Activated CD8-positive, alpha-beta memory T cell treated with anti-CD3 and anti-CD28 coated beads for 1 hour (primary cell): Measurements from ENCODE around the gene NFATC1.

ENCODE experiments used
- DNase-seq, 2 donors: peaks; one replicate each; pipeline ENCODE4 v3.0.0-alpha.2; 2020; ENCODE audit warnings: low read depth in 1 of 2; ENCODE audit errors: extremely low read depth in 1 of 2

The NFATC1 gene

GRCh38 chr18:79484661-79485621, 89.2 kb downstream of the NFATC1 start:
- DNase-seq, result no peak

- DNase-seq, result no peak
These were observed 90.1 kb downstream of the NFATC1 start for GRCh38 chr18:79485788-79486355.

- DNase-seq, result no peak
These were observed 90.8 kb downstream of the NFATC1 start for GRCh38 chr18:79486356-79487182.

- no peak for DNase-seq
These were observed 91.6 kb downstream of the NFATC1 start for GRCh38 chr18:79487183-79487800.

- DNase-seq, result no peak
These were observed 92.1 kb downstream of the NFATC1 start for GRCh38 chr18:79487801-79488201.

GRCh38 chr18:79488311-79489050, 92.8 kb downstream of the NFATC1 start:
- no peak for DNase-seq

GRCh38 chr18:79489051-79489898, 93.5 kb downstream of the NFATC1 start:
- no peak for DNase-seq

GRCh38 chr18:79489899-79490625, 94.3 kb downstream of the NFATC1 start:
- DNase-seq, result no peak

- DNase-seq, result no peak
These were observed 94.9 kb downstream of the NFATC1 start for GRCh38 chr18:79490626-79491041.

- no peak for DNase-seq
These were observed 95.4 kb downstream of the NFATC1 start for GRCh38 chr18:79491081-79491551.

GRCh38 chr18:79493211-79493800, 97.6 kb downstream of the NFATC1 start:
- DNase-seq, result no peak

- DNase-seq, result no peak
These were observed 98.1 kb downstream of the NFATC1 start for GRCh38 chr18:79493801-79494211.

- no peak for DNase-seq
These were observed 99.2 kb downstream of the NFATC1 start for GRCh38 chr18:79494936-79495335.

GRCh38 chr18:79495591-79496071, 99.9 kb downstream of the NFATC1 start:
- DNase-seq, result no peak

GRCh38 chr18:79496237-79496977, 100.7 kb downstream of the NFATC1 start:
- DNase-seq, result no peak

- no peak for DNase-seq
These were observed 101.4 kb downstream of the NFATC1 start for GRCh38 chr18:79496978-79497637.

- no peak for DNase-seq
These were observed 101.9 kb downstream of the NFATC1 start for GRCh38 chr18:79497638-79498081.
